GM18505 (cell line): ENCODE data around the gene PRM1.
A peak's percentile ranks its signal among the peaks of the same experiment; 100 is the strongest.

Source experiments
- ATAC-seq: cut with Tn5 transposase; IDR thresholded peaks from one replicate; pipeline ENCODE4 v1.9.1; 2021; ENCODE audit not compliant: unreplicated experiment
- POLR2A ChIP-seq: IDR thresholded peaks from 4 replicates; pipeline ENCODE4 v1.6.1; 2011; ENCODE audit warnings: borderline replicate concordance; ENCODE audit not compliant: insufficient read depth, insufficient read length; ENCODE audit errors: extremely low read depth

PRM1 gene

GRCh38 chr16:11280616-11281522, at the start of gene PRM1:
PRM1 (minus strand) TSS chr16:11281330; CDS start chr16:11281238, 92 bp downstream.
- TF ChIP-seq POLR2A: no peak
- no peak for ATAC-seq

- no peak for TF ChIP-seq POLR2A
- no peak for ATAC-seq
Observed at GRCh38 chr16:11330526-11331237, 49.6 kb upstream of the PRM1 start.

DNA sequence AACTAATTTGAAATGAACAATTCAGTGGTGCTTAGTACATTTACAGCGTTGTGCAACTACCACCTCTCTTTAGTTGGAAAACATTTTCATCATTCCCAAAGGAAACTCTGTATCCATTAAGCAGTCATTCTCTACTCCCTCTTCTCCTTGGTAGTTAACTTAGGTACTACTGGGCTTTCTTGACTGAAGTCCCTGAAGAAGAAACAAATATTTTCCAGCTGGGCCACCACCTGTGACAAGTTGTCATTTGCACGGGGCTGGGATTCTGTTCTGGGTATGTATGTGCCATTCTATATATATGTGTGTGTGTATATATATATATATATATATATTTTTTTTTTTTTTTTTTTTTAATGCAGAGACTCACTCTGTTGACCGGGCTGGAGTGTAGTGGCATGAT, 48.8 kb upstream of the PRM1 start:
- no peak for ATAC-seq
- no peak for TF ChIP-seq POLR2A

DNA sequence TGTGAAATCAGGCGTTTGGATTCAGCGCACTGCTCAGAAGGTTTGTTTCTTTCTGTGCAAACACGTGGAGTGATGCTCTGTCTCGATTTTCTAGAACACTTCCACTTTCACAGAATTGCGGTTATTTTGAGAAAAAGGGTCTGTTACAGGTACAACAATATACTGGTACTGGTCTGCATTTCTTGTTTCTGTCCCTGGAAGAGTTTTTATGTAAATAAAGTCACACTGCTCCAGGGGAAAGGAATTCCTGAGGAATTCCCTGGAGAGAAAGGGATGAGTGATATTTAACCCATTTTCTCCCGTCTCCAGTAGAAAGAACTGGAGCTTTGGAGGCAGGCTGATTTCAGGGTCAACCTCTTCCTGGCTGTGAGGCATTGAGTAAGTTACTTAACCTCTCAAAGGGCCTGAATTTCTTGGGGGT, 48.0 kb upstream of the PRM1 start:
- peak; percentile 19 for ATAC-seq
- TF ChIP-seq POLR2A: no peak

DNA sequence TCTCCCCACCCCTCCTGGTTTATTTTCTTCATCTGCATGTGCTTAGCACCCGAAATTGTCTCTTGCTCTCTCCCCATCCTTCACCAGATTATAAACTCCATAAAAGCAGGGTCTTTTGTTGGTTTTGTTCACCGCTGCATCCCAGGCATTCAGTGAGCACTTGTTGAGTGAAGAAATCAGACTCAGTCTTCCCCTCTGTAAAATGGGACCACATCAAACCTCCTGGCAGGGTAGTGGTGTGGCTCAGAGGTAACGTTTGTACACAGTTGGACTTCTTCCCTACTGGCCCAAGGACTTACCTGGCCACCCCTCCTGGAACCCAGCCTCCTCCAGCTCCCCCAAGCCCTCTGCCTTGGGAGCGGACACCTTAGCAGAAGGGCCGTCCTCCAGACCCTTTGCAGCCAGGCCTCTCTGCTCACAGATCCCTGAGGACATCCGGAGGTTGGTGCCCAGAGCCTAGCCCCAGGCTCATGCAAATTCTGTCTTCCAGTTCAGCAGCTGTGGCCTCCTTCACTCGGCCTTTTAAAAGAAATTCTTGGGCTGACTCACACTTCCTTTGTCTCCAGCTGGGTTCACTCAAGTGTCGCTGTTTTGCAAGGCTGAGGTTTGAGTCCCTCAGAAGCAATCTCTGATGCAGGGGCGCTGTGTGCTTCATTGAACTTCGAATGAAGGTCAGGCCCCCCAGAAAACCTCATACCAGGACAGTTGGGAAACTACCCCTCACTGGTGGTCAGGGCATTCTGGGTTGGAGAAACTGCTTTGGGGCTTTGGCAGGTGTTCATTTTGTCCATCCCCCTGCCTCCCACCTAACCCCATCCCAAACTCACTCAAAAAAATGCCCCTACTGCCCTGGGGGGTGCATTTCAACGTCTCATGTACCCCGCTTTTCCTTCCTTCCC, 47.3 kb upstream of the PRM1 start:
- peak; percentile 62 for TF ChIP-seq POLR2A
- ATAC-seq: peak; percentile 71

GRCh38 chr16:11327277-11328171, 46.4 kb upstream of the PRM1 start:
- ATAC-seq: no peak
- peak; percentile 24 for TF ChIP-seq POLR2A

DNA sequence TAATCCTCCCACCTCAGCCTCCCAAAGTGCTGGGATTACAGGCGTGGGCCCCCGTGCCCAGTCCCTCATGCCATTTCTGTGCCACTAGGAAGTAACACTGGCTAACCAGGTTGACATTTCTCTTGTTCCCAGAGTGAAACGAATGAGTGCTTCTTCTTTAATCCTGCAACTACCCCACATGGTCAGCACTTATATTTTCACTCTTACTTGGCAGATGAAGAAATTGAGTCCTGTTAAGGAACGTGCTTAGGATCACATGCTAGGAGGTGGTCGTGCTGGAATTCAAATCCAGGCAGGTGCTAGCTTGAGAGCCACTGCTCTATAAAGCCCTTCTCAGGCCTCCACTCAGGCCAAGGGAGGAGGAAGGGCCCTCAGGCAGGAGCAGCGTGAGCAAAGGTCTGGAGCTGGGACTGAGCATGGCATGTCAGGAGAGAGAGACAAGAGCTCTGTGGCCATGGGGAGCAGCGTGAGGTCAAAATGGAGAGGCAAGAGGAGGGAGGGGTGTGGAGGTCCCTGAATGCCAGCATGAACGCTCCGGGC, 45.7 kb upstream of the PRM1 start:
- no peak for TF ChIP-seq POLR2A
- no peak for ATAC-seq

DNA sequence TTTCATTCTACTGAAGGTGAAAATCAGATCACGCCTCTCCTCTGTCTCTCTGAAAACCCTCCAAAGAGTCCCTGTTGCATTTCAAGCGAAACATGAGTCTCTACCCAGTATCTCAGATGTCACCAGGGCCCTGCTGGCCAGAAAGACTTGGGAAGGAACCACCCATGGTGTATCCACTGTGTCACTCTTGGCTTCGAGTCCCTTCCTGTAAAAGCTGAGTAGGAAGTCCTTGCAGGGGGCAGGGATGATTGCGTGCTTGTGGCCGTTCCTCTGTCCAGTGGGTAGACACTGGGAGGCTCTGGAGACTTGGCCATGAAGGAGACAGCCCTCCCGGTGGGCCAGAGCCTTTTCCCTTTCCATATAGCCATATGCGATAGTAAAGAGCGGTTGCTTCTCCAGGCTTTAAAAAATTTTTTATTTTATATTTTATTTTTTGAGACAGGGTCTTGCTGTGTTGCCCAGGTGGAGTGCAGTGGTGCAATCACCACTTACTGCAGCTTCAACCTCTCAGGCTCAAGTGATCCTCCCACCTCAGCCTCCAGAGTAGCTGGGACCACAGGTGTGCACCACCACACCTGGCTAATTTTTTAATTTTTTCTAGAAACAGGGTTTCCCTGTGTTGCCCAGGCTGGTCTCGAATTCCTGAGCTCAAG, 45.1 kb upstream of the PRM1 start:
- no peak for ATAC-seq

GRCh38 chr16:11325404-11326083, 44.4 kb upstream of the PRM1 start:
- ATAC-seq: no peak
- no peak for TF ChIP-seq POLR2A

More for the DNA sequence above, 45.1 kb upstream of the PRM1 start:
- TF ChIP-seq POLR2A: no peak

DNA sequence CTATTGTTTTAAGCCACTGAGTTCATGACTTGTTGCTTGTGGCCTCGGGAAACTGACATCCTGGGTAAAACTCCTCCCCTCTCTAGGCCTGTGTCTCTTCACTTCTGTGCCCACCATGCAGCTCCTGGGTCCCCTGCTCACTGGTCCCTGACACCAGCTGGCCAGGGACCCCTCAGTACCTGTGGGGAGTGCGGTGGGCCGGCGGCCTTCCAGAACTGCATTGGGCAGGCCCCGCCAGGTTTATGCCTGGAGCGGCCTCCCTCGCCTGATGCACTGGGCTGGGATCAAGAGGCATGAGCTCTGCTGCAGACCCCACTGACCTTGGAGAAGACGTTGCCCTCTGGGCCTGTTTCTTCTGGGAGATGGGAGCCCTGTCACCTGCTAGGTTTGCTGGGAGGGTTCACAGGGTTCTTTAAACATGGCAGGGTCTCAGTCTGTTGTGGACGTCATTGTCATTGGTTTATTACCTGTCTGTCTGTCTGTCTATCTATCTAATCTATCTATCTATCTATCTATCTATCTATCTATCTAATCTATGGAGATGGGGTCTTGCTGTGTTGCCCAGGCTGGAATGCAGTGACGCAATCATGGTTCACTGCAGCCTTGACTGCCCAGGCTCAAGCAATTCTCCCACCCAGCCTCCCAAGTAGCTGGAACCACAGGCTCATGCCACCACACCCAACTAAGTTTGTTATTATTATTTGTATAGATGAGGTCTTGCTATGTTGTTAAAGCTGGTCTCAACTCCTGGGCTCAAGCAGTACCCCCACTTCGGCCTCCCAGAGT, 42.6 kb upstream of the PRM1 start:
- ATAC-seq: no peak
- no peak for TF ChIP-seq POLR2A
